Peyer's patch (tissue), 4 donors: ENCODE data around the gene ADAMTS14.

Experiments used
- CTCF ChIP-seq, 6 experiments: fragments of 450-650 bp in 4 of 6; fragments of 200-600 bp in 2 of 6; sonication (generic) in 1 of 6; IDR thresholded peaks; one replicate each; pipeline ENCODE4 v1.5.1; 2017 to 2019; ENCODE audit warnings: antibody characterized with exemption in 6 of 6, mild to moderate bottlenecking in 3 of 6, moderate library complexity in 1 of 6
- POLR2A ChIP-seq, 2 donors: fragments of 450-650 bp; IDR thresholded peaks; one replicate each; pipeline ENCODE4 v1.5.1; 2017; ENCODE audit warnings: antibody characterized with exemption in 2 of 2, mild to moderate bottlenecking in 2 of 2, moderate library complexity in 2 of 2

- no peak for TF ChIP-seq POLR2A (IDR thresholded peaks at IDR 0.05)
- TF ChIP-seq CTCF (IDR thresholded peaks at IDR 0.05): no peak
Observed at GRCh38 chr10:70683940-70684339, 11.6 kb downstream of the ADAMTS14 start.
